B cell (primary cell): ENCODE data around the gene TMEM108. TPM values are rescaled to one million over a fixed set of nuclear protein-coding genes. Genes with fewer than 3 reads are reported as not detected.

Experiments
- ATAC-seq: fragments of 200-7000 bp; cut with Tn5 transposase; one replicate; pipeline ENCODE4 v1.10.0; 2021; ENCODE audit warnings: low read depth, mild to moderate bottlenecking, moderate number of reproducible peaks, moderate library complexity
- CTCF ChIA-PET: fragments of 350-600 bp; sonication (Branson Sonifier 250); formaldehyde crosslinking; loops from one replicate; lab custom pipeline; 2021; ENCODE audit warnings: antibody characterized with exemption, inconsistent platforms; lab: Charles Lee
- POLR2A ChIA-PET: fragments of 350-600 bp; sonication (Branson Sonifier 250); formaldehyde crosslinking; loops from one replicate; lab custom pipeline; 2021; ENCODE audit warnings: antibody characterized with exemption; lab: Charles Lee
- DNase-seq: peaks from one replicate; pipeline ENCODE4 v3.0.0; 2013
- H2AFZ ChIP-seq: 2 replicates; pipeline ENCODE4 v1.6.1; 2012; ENCODE audit warnings: mild to moderate bottlenecking, low read depth, low read length; ENCODE audit not compliant: insufficient read depth, poor library complexity, severe bottlenecking
- H3K27ac ChIP-seq, 2 donors: 1 replicate in 1 of 2; 2 replicates in 1 of 2; pipeline ENCODE4 v1.5.1; 2012 to 2013; ENCODE audit warnings: low read length in 2 of 2, mild to moderate bottlenecking in 2 of 2, moderate library complexity in 1 of 2
- H3K27me3 ChIP-seq, 4 experiments: fragments of 200-600 bp in 1 of 4; sonication (generic) in 1 of 4; replicated peaks in 1 of 4; 1 replicate in 2 of 4; 2 replicates in 2 of 4; pipeline versions ENCODE4 v1.6.1 to v1.7.0; 2013 to 2016; ENCODE audit warnings: low read length in 3 of 4, mild to moderate bottlenecking in 2 of 4, mixed read lengths in 1 of 4, moderate library complexity in 1 of 4; ENCODE audit not compliant: insufficient read depth in 4 of 4, control insufficient read depth in 3 of 4; ENCODE audit errors: control extremely low read depth in 1 of 4
- H3K36me3 ChIP-seq, 2 experiments: replicated peaks in 1 of 2; 1 replicate in 1 of 2; 2 replicates in 1 of 2; pipeline versions ENCODE4 v1.6.1 to v1.7.1; 2013; ENCODE audit warnings: low read length in 1 of 2; ENCODE audit not compliant: insufficient read depth in 2 of 2, control insufficient read depth in 1 of 2; ENCODE audit errors: control extremely low read depth in 1 of 2, extremely low read depth in 1 of 2
- H3K4me1 ChIP-seq, 2 donors: fragments of 200-600 bp in 1 of 2; sonication (generic) in 1 of 2; 1 replicate in 1 of 2; 2 replicates in 1 of 2; pipeline versions ENCODE4 v1.5.1 to v1.6.1; 2013 to 2017; ENCODE audit warnings: low read length in 2 of 2; ENCODE audit not compliant: control insufficient read depth in 2 of 2, insufficient read depth in 2 of 2
- H3K4me2 ChIP-seq: replicated peaks from 2 replicates; pipeline ENCODE3; 2012; ENCODE audit warnings: mild to moderate bottlenecking, low read depth, low read length; ENCODE audit not compliant: poor library complexity, severe bottlenecking
- H3K4me3 ChIP-seq, 5 experiments: fragments of 200-600 bp in 1 of 5; sonication (generic) in 1 of 5; 1 replicate in 3 of 5; 2 replicates in 2 of 5; pipeline versions ENCODE4 v1.5.1 to v1.7.0; 2011 to 2016; ENCODE audit warnings: low read length in 4 of 5, mild to moderate bottlenecking in 4 of 5, low read depth in 2 of 5, control low read depth in 1 of 5, moderate library complexity in 1 of 5; ENCODE audit not compliant: insufficient read depth in 1 of 5; ENCODE audit errors: control extremely low read depth in 1 of 5, extremely low read depth in 1 of 5
- H3K79me2 ChIP-seq: fragments of 200-600 bp; sonication (generic); one replicate; pipeline ENCODE4 v1.6.0; 2016; ENCODE audit warnings: low read length; ENCODE audit not compliant: control insufficient read depth, insufficient read depth
- H3K9ac ChIP-seq: fragments of 200-600 bp; sonication (generic); 2 replicates; pipeline ENCODE4 v1.6.1; 2017; ENCODE audit warnings: mild to moderate bottlenecking, low read length, moderate library complexity
- H3K9me3 ChIP-seq, 3 donors: one replicate each; pipeline versions ENCODE4 v1.6.1 to v1.7.1; 2013; ENCODE audit warnings: low read length in 2 of 3; ENCODE audit not compliant: control insufficient read depth in 2 of 3, insufficient read depth in 1 of 3; ENCODE audit errors: control extremely low read depth in 1 of 3
- H4K20me1 ChIP-seq: 2 replicates; pipeline ENCODE4 v1.6.0; 2012; ENCODE audit warnings: mild to moderate bottlenecking, low read length; ENCODE audit not compliant: insufficient read depth, control insufficient read depth, poor library complexity, severe bottlenecking
- H3K27ac Mint-ChIP-seq: one replicate; pipeline ENCODE4 v1.8.0; 2021; ENCODE audit warnings: mixed read lengths
- H3K27me3 Mint-ChIP-seq: one replicate; pipeline ENCODE4 v1.8.0; 2021; ENCODE audit warnings: mixed read lengths
- H3K4me1 Mint-ChIP-seq: one replicate; pipeline ENCODE4 v1.8.0; 2021; ENCODE audit warnings: mixed read lengths
- H3K4me3 Mint-ChIP-seq: one replicate; pipeline ENCODE4 v1.8.0; 2021; ENCODE audit warnings: mixed read lengths
- H3K9me3 Mint-ChIP-seq: one replicate; pipeline ENCODE4 v1.8.0; 2022; ENCODE audit warnings: mixed read lengths; ENCODE audit not compliant: insufficient read depth
- CTCF ChIP-seq: fragments of 200-600 bp; IDR thresholded peaks from one replicate; pipeline ENCODE4 v1.8.0; 2022; ENCODE audit warnings: antibody characterized with exemption, mild to moderate bottlenecking
- EZH2 ChIP-seq: IDR thresholded peaks from 2 replicates; pipeline ENCODE4 v1.6.1; 2012; ENCODE audit warnings: borderline replicate concordance, low read depth, mild to moderate bottlenecking, moderate library complexity, low read length; ENCODE audit not compliant: insufficient read depth, poor library complexity, severe bottlenecking
- WGBS: methylation state at CpG from one replicate; pipeline ENCODE4 v1.1.5; 2013; ENCODE audit warnings: missing lambda C conversion rate; ENCODE audit not compliant: insufficient coverage; 5-methylcytosine and 5-hydroxymethylcytosine counted together
- intact Hi-C: fragments of 100-400 bp; cut with micrococcal nuclease; formaldehyde crosslinking; loops from one replicate; pipeline ENCODE4 v1.10.0; 2022
- polyA plus RNA-seq: library from polyadenylated mRNA; depleted of rRNA; stranded (reverse); fragments of >200 nt; gene quantifications from 2 replicates; pipeline ENCODE4 v1.2.3, GENCODE V29; 2012
- total RNA-seq, 2 donors: library from RNA; stranded (reverse); fragments of 120-200 nt in 1 of 2; gene quantifications; 1 replicate in 1 of 2; 2 replicates in 1 of 2; pipeline versions ENCODE4 v1.2.3 to v1.2.4, GENCODE V29; 2013 to 2022

The TMEM108 gene
- total and polyA plus RNA-seq, 2 donors (not counting 1 experiment from before 2014, with no cell fraction given): not detected

- Histone ChIP-seq H3K4me2 (no peak overlapping the region), H3K4me1 (peaks cover 0 to 10% of the 10 kb centered on the region in 2 donors), H3K9me3 (no peaks in the 10 kb centered on the region), H3K36me3 (no peaks in the 10 kb centered on the region), H2AFZ (no peak overlapping the region), H3K4me3 (no peak overlapping the region), H3K27me3 (peaks cover 0 to 5% (median 0%) of the 10 kb centered on the region in 4 experiments), H4K20me1 (no peaks in the 10 kb centered on the region), H3K27ac (no peak overlapping the region), H3K9ac (no peak overlapping the region), H3K79me2 (no peaks in the 10 kb centered on the region)
- CTCF ChIA-PET: no interaction called here
- no peak for TF ChIP-seq CTCF
- no peak for TF ChIP-seq EZH2
- Mint-ChIP-seq H3K4me3 (no peak overlapping the region), H3K27ac (peak overlapping the region; percentile 15), H3K9me3 (no peaks in the 10 kb centered on the region), H3K4me1 (peaks cover 12% of the 10 kb centered on the region), H3K27me3 (peaks cover 3% of the 10 kb centered on the region)
- POLR2A ChIA-PET: no interaction called here
- DNase-seq: no peak
- ATAC-seq: no peak
- intact Hi-C loops: loop anchor here (10.0 kb wide), 1 partner anchor 386 kb away; no protein-coding TSS in a partner anchor
- 97% methylated on average over 10 of the region's 12 CpGs for WGBS
Observed at GRCh38 chr3:133428552-133428951, 390.4 kb downstream of the TMEM108 start.

- Mint-ChIP-seq H3K27me3 (peaks cover 3% of the 10 kb centered on the region), H3K9me3 (no peaks in the 10 kb centered on the region), H3K27ac (no peak overlapping the region), H3K4me3 (no peak overlapping the region), H3K4me1 (peaks cover 8% of the 10 kb centered on the region)
- no peak overlapping the region for H3K9ac ChIP-seq
- ChIA-PET POLR2A (no interaction called here), CTCF (no interaction called here)
- no peak overlapping the region for H2AFZ ChIP-seq
- no peaks in the 10 kb centered on the region for H3K9me3 ChIP-seq
- DNase-seq (no peak), ATAC-seq (no peak)
- no peak overlapping the region for H3K27ac ChIP-seq
- intact Hi-C loops: loop anchor here (10.0 kb wide), 1 partner anchor 386 kb away; no protein-coding TSS in a partner anchor
- no peak overlapping the region for H3K4me2 ChIP-seq
- H3K4me3 ChIP-seq: no peak overlapping the region
- peaks cover 0 to 5% (median 0%) of the 10 kb centered on the region in 4 experiments for H3K27me3 ChIP-seq
- TF ChIP-seq EZH2 (no peak), CTCF (no peak)
- no peaks in the 10 kb centered on the region for H3K79me2 ChIP-seq
- peaks cover 0 to 5% of the 10 kb centered on the region in 2 donors for H3K4me1 ChIP-seq
- no peaks in the 10 kb centered on the region for H4K20me1 ChIP-seq
- H3K36me3 ChIP-seq: no peaks in the 10 kb centered on the region
Observed at GRCh38 chr3:133429063-133429462, 390.9 kb downstream of the TMEM108 start.
